GM12892 (cell line): ENCODE data around the gene TLK2.
"Not testable (repeated sequence)": the region's sequence is repeated elsewhere in the genome, so short reads cannot be mapped to it uniquely, and the experiment has no call there.

Source experiments
- POLR2A ChIP-seq: IDR thresholded peaks from 2 replicates; pipeline ENCODE4 v1.6.1; 2011; ENCODE audit warnings: low read depth, low read length, control low read depth
- POLR2AphosphoS5 ChIP-seq: IDR thresholded peaks from 2 replicates; pipeline ENCODE4 v1.6.1; 2011; ENCODE audit warnings: low read depth, low read length, control low read depth
- TAF1 ChIP-seq: IDR thresholded peaks from 2 replicates; pipeline ENCODE4 v1.6.1; 2011; ENCODE audit warnings: low read depth, mild to moderate bottlenecking, control low read depth, low read length, borderline replicate concordance

DNA sequence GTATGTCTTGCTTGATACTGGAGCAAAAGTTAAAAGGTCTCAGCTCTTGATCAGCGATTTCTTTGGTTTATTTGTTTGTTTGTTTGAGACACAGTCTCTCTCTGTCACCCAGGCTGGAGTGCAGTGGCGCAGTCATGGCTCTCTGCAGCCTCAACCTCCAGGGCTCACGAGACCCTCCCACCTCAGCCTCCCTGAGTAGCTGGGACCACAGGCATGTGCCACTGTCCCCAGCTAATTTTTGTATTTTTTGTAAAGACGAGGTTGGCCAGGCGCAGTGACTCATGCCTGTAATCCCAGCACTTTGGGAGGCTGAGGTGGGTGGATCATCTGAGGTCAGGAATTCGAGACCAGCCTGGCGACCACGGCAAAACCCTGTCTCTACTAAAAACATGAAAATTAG is 20.2 kb downstream of the TLK2 start:
- not testable (repeated sequence) for TF ChIP-seq POLR2AphosphoS5, TAF1, POLR2A
